NCI-H2196 (cell line): Measurements from ENCODE around the gene SMURF1.
"Not testable (repeated sequence)": the region's sequence is repeated elsewhere in the genome, so short reads cannot be mapped to it uniquely, and the experiment has no call there.

Experiments
- DNase-seq: peaks from one replicate; lab custom pipeline; 2025; ENCODE audit not compliant: unreplicated experiment; lab: John Stamatoyannopoulos, UW

The SMURF1 gene

GRCh38 chr7:99143853-99144672 lies at the start of gene SMURF1:
SMURF1 (minus strand) TSS chr7:99144108; CDS start chr7:99143780, 328 bp downstream.
- DNase-seq = peak; percentile 84

- DNase-seq = no peak
These were observed 48.1 kb upstream of the SMURF1 start for GRCh38 chr7:99191869-99192596.

DNA sequence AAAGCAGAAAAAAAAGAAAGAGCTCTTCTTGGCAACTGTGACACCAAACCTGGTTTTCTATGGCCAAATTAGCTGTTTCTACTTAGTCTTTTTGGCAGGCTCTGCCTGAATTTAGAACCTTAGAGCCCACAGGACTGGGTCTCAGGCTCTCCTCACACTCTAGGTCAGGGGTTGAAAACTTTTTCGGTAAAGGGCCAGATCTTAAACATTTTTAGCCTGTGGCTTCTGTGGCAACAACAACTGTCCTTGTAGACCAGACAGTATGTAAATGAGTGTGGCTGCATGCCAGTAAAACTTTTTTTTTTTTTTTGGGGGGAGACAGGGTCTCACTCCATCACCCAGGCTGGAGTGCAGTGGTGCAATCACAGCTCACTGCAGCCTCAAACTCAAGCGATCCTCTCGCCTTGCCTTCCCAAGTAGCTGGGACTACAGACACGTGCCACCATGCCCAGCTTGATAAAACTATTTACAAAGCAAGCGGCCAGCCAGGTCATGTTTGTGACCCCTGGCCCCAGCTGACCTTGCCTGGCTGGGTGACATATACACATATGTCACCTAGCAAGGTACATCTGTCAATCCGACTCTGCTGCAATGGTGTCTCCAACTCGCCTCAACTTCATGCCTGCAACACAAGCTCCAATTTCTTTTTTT lies 46.6 kb upstream of the SMURF1 start:
- DNase-seq = no peak

DNA sequence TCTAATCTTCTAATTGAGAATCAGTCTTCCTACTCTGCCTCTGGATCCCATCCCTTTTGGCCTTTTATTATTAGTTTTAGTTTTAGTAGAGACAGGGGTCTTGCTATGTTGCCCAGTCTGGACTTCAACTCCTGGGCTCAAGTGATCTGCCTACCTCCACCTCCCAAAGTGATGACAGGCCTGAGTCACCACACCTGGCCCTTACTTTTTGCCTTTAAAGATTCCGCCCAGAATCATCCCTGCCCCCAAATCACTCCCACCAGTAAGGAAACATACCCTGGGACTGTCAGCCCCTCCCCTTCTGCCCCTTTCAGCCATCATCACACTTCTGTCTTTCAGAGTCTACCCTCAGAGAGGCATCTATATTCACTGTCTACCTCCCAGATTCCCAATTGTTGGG lies 45.3 kb upstream of the SMURF1 start:
- DNase-seq = no peak

- no peak for DNase-seq
These were observed 44.3 kb upstream of the SMURF1 start for GRCh38 chr7:99188221-99188620.

DNA sequence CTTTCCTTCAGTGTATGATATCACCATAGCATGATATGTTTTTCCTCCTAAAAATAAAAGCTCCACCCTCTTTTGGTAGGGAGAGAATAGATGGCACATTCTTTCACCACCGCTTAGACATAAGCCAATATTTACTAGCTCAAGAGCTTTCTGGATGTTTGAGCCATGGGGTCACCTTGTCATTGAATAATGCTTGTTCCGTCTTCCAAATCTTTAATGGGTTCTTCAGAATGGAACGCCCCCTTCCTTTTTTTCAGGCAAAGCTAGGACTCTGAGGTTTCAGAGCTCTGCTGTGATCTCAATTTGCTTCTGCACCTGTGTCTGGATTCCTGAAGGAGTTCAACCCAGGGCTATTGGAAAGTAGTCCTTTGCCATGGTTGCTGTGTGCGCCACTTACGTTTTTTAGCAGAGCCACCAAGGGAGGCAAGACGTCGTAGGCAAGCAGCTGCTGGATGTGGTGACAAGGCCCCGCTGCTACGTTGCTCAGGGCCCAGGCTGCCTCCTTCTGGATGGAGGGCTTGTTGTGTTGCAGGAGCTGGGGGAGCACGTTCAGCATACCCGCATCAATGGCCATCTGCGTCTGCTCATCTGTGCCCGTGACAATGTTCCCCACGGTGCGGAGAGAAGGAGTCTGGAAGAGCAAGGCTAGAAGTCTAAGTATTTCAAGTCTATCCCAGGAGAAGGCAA lies 40.8 kb upstream of the SMURF1 start:
- DNase-seq = no peak

DNA sequence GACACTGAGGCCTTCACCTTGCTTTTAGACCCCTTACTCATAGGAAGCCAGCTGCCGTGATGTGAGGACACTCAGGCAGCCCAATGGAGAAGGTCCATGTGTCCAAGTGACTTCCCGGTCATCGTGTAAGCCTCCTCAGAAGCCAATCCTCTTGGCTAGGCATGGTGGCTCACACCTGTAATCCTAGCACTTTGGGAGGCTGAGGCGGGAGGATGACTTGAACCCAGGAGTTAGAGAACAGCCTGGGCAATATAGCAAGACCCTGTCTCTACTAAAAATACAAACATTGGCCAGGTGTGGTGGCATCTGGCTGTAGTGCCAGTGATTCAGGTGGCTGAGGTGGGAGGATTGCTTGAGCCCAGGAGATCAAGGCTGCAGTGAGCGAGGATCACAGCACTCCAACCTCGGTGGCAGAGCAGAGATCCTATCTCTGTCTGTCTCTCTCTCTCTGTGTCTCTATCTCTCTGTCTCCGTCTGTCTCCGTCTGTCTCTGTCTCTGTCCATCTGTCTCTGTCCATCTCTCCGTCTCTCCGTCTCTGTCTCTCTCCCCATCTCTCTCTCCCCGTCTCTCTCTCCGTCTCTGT lies 36.3 kb upstream of the SMURF1 start:
- DNase-seq = no peak

- no peak for DNase-seq
These were observed 33.3 kb upstream of the SMURF1 start for GRCh38 chr7:99177165-99177564.

DNA sequence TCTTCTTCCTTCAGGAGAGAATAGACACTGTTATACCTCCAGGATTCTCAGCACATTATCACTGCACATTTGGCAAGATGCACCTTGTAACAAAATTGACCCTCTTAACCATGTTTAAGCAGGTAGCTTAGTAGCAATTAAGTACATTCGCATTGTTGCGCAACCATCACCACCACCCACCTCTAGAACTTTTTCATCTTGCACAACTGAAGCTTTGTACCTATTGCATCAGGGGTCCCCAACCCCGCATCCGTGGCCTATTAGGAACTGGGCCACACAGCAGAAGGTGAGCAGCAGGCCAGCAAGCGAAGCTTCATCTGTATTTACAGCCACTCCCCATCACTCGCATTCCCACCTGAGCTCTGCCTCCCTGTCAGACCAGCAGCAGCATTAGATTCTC lies 29.9 kb upstream of the SMURF1 start:
- DNase-seq = no peak

GRCh38 chr7:99171731-99172130 lies 27.8 kb upstream of the SMURF1 start:
- DNase-seq = no peak

- DNase-seq = no peak
These were observed 26.8 kb upstream of the SMURF1 start for GRCh38 chr7:99170730-99171074.

- no peak for DNase-seq
These were observed 26.3 kb upstream of the SMURF1 start for GRCh38 chr7:99170065-99170729.

DNA sequence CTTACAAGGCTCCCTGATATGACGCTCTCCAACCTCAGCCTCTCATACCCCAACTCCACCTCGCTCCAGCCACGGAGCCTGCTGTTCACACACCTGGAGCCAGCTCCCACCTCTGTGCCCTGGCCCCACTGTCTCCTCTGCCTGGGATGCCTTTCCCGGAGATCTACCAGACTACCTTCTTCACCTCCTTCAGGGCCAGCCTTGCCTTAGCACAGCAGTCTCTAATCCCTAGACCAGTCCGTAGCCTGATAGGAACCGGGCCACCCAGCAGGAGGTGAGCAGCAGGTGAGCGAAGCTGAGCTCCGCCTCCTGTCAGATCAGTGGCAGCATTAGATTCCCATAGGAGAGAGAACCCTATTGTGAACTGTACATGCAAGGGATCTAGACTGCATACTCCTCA lies 23.2 kb upstream of the SMURF1 start:
- no peak for DNase-seq

DNA sequence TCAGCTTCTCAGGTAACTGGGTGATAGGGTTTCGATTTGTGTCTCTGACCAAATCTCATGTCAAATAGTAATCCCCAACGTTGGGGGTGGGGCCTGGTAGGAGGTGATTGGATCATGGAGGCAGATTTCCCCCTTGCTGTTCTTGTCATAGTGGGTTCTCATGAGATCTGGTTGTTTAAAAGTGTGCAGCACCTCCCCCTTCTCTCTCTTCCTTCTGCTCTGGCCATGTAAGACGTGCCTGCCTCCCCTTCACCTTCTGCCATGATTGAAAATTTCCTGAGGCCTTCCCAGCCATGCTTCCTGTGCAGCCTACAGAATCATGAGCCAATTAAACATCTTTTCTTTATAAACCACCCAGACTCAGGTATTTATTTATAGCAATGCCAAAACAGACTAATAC lies 21.9 kb upstream of the SMURF1 start:
- DNase-seq = no peak

GRCh38 chr7:99163669-99164068 lies 19.8 kb upstream of the SMURF1 start:
- not testable (repeated sequence) for DNase-seq

DNA sequence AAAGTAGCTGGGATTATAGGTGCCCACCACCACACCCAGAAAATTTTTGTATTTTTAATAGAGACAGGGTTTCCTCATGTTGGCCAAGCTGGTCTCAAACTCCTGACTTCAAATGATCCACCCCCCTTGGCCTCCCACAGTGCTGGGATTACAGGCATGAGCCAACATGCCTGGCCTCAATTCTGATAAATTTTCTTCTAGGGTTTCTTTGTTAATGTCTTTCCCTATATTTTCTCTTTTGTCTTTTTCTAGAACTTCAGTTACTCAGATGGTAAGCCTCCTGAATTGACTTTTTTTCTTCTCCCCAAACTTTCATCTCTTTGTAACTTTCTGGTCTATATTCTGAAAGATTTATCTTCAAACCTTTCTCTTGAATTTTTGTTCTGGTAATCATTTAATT lies 12.7 kb upstream of the SMURF1 start:
- no peak for DNase-seq

DNA sequence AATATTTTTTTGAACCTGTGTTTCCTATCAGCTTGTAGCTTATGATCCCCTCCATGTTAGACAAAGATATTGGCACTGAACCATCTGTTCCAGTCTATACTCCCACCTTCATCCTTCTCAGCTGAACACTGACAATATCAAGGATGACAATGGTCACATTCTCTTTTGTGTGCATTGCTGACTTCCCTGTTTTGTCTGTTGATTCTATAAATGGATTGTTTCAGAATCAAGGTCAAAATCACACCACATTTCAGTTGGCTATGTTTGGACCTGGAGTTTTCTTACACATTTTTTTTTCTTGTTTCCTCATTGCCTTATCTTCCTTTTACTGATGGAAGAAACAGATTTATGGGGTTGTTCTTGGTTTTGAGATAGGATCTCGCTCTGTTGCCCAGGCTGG lies 11.3 kb upstream of the SMURF1 start:
- no peak for DNase-seq

DNA sequence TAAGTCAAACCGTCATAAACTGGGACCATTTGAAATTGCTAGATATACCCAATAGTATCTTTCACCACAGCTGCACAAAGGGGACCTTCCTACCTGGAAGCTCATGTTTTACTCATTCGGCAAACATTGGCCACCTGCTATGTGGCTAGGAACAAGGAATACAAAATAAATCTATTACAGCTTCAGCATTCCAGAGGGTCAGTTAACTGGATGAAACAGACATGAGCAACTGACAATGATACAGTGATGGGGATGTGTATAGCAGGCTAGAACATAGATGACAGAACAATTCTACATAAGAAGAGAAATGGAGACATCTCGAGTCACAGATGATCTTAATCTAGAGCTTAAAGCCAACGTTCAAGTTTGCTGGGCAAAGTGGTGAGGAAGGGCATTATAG lies 3.1 kb upstream of the SMURF1 start:
- DNase-seq = no peak

DNA sequence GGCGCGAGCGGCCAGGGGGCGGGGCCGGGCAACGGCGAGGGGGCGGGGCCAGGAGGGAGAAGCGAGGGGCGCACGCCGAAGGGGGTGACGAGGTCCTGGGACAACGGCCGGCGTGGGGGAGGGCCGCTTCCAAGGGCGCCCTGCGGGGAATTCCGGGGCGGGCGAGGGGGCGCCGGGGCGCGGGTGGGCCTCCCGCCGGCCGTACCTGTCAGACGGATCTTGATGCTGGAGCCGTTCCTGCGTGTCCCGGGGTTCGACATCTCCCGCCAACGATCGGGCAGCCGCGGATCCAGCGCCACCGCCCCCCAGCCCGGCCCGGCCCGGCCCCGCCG lies 421 bp downstream of the SMURF1 start:
- no peak for DNase-seq

DNA sequence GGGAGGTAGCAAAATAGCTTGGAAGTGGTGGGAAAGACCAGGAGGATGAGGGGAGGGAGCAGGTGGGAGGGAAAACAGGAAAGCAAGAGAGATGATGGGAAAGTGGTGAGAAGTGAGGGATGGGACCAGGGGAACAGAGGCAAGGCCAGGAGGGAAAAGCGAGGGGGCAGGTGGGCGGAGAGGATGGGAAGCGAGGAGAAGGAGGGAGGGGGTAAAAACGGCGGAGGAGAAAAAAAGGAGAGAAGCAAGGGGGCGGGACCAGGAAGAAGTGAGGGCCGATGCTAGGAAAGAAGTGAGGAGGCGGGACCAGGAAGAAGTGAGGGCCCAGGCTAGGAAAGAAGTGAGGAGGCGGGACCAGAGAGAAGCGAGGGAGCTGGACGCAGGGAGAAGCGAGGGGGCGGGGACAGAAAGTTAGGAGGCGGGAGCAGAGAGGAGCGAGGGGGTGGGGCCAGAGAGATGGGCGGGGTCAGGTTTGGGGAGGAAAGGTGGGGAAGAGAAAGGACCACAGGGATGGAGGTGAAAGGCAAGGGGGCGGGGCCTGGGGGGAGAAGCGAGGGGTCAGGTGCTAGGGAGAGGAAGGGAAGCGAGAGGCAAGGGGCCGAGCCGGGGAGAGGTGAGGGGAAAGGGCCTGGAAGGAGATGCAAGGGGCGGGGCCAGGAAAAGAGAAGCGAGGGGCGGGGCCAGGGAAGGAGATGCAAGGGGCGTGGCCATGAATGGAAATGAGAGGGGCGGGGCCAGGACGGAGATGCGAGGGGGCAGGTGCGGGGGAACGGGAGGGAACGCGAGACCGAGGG lies 984 bp downstream of the SMURF1 start:
- DNase-seq = peak; percentile 89
